HepG2 (cell line): Measurements from ENCODE around the gene RPS6KC1. TPM values are rescaled to one million over a fixed set of nuclear protein-coding genes. Genes with fewer than 3 reads are reported as not detected.

Experiments
- ATAC-seq: fragments of 200-7000 bp; cut with Tn5 transposase; 3 replicates; pipeline ENCODE4 v1.9.1; 2020; ENCODE audit warnings: mild to moderate bottlenecking, moderate library complexity
- BruUV-seq: library from RNA; stranded (reverse); fragments of 400-500 nt; replicated peaks from 2 replicates; lab custom pipeline; 2021; lab: Mats Ljungman, UMichigan
- CTCF ChIA-PET: fragments of 300-600 bp; formaldehyde crosslinking; extraction: SDS; loops from one replicate; lab custom pipeline; 2021; ENCODE audit warnings: low total read pairs, inconsistent platforms, low intra/inter-chr PET ratio; lab: Yijun Ruan, JAX
- POLR2A ChIA-PET: fragments of 350-600 bp; sonication (Branson Sonifier 250); formaldehyde crosslinking; loops from one replicate; lab custom pipeline; 2020; ENCODE audit warnings: antibody characterized with exemption, inconsistent platforms; lab: Yijun Ruan, JAX
- DNase-seq: peaks from one replicate; pipeline ENCODE4 v3.0.0-alpha.2; 2015; ENCODE audit warnings: low spot score
- FAIRE-seq: peaks from 3 replicates; lab custom pipeline; 2011; peaks lifted over from hg19 to GRCh38; lab: Jason Lieb, UNC
- H2AFZ ChIP-seq: one replicate; pipeline ENCODE4 v1.6.1; 2011; ENCODE audit warnings: low read length, inconsistent platforms
- H3K27ac ChIP-seq: fragments of 300-600 bp; 3 replicates; pipeline ENCODE4 v1.8.0; 2011; ENCODE audit warnings: mixed run types, mild to moderate bottlenecking, mixed read lengths, low read length, inconsistent platforms; ENCODE audit not compliant: insufficient read depth; ENCODE audit errors: extremely low read length
- H3K27me3 ChIP-seq, 2 experiments: fragments of 200-600 bp in 1 of 2; 2 replicates in 1 of 2; 3 replicates in 1 of 2; pipeline versions ENCODE4 v1.6.0 to v1.8.0; 2011; ENCODE audit warnings: low read length in 2 of 2, mild to moderate bottlenecking in 2 of 2, moderate library complexity in 2 of 2, inconsistent platforms in 1 of 2; ENCODE audit not compliant: insufficient read depth in 2 of 2, control insufficient read depth in 1 of 2
- H3K36me3 ChIP-seq, 2 experiments: fragments of 200-600 bp in 1 of 2; replicated peaks in 1 of 2; 2 replicates in 1 of 2; 3 replicates in 1 of 2; pipeline versions ENCODE4 v1.5.1 to v1.8.0; 2011; ENCODE audit warnings: low read length in 2 of 2, inconsistent platforms in 1 of 2; ENCODE audit not compliant: insufficient read depth in 2 of 2, control insufficient read depth in 1 of 2
- H3K4me1 ChIP-seq: 2 replicates; pipeline ENCODE4 v1.5.1; 2012; ENCODE audit warnings: low read length, inconsistent platforms; ENCODE audit not compliant: insufficient read depth
- H3K4me2 ChIP-seq: 2 replicates; pipeline ENCODE4 v1.6.0; 2011; ENCODE audit warnings: low read depth, low read length, inconsistent platforms
- H3K4me3 ChIP-seq, 3 experiments: fragments of 200-600 bp in 1 of 3; sonication (generic), shearing (Covaris generic) in 1 of 3; replicated peaks in 1 of 3; 2 replicates each; pipeline ENCODE4 v1.5.1; 2011 to 2016; ENCODE audit warnings: low read length in 3 of 3, inconsistent platforms in 2 of 3, low read depth in 2 of 3, mild to moderate bottlenecking in 2 of 3, control low read depth in 1 of 3, mixed read lengths in 1 of 3; ENCODE audit not compliant: insufficient read depth in 1 of 3
- H3K79me2 ChIP-seq: one replicate; pipeline ENCODE4 v1.6.1; 2011; ENCODE audit warnings: low read length, inconsistent platforms; ENCODE audit not compliant: insufficient read depth
- H3K9ac ChIP-seq: 2 replicates; pipeline ENCODE4 v1.6.0; 2011; ENCODE audit warnings: mild to moderate bottlenecking, low read depth, low read length, inconsistent platforms; ENCODE audit not compliant: insufficient read depth
- H3K9me3 ChIP-seq: 2 replicates; pipeline ENCODE4 v1.5.1; 2012; ENCODE audit warnings: mild to moderate bottlenecking, low read length
- H4K20me1 ChIP-seq: 2 replicates; pipeline ENCODE4 v1.6.0; 2011; ENCODE audit warnings: inconsistent platforms, mild to moderate bottlenecking, low read length, moderate library complexity; ENCODE audit not compliant: insufficient read depth
- HNF4G ChIP-seq, 2 experiments: sonication (generic) in 1 of 2; formaldehyde crosslinking in 1 of 2; IDR thresholded peaks; 2 replicates each; pipeline versions ENCODE4 v1.4.0 to v1.6.1; 2011 to 2020; ENCODE audit warnings: borderline replicate concordance in 2 of 2, low read depth in 2 of 2, mild to moderate bottlenecking in 2 of 2, low read length in 1 of 2, missing genetic modification reagents in 1 of 2, moderate library complexity in 1 of 2
- STAG1 ChIP-seq: sonication (generic); formaldehyde crosslinking; IDR thresholded peaks from 2 replicates; pipeline ENCODE4 v1.4.0; 2020; ENCODE audit warnings: missing genetic modification reagents
- THRA ChIP-seq: sonication (generic); formaldehyde crosslinking; IDR thresholded peaks from 2 replicates; pipeline ENCODE4 v1.4.0; 2020; ENCODE audit warnings: missing genetic modification reagents, borderline replicate concordance
- in situ Hi-C: cut with HindIII; loops from 2 replicates; pipeline ENCODE4 v1.10.0; 2017; ENCODE audit warnings: low pct_unique_long_range_greater_than_20kb; ENCODE audit not compliant: extremely low pct_ligation_motif_present
- intact Hi-C: fragments of 100-400 bp; cut with micrococcal nuclease; formaldehyde crosslinking; loops from one replicate; pipeline ENCODE4 v1.10.0; 2022; ENCODE audit not compliant: unreplicated experiment
- polyA plus RNA-seq, 8 experiments: library from polyadenylated mRNA; depleted of rRNA in 3 of 8; stranded (reverse) in 7 of 8; unstranded in 1 of 8; fragments of >200 nt; fragmentation: Illumina TruSeq in 4 of 8; extraction: Trizol in 4 of 8; gene quantifications; 2 replicates each; pipeline versions ENCODE4 v1.2.1 to v1.2.3, GENCODE V29; 2011 to 2016; ENCODE audit warnings: low read depth in 4 of 8, missing spikeins in 1 of 8, mixed read lengths in 1 of 8; ENCODE audit not compliant: insufficient read depth in 1 of 8
- total RNA-seq, 5 experiments: library from RNA; depleted of rRNA; stranded (reverse); fragments of >200 nt; fragmentation: Illumina TruSeq; extraction: Trizol; gene quantifications; 2 replicates each; pipeline ENCODE4 v1.2.3, GENCODE V29; 2016; ENCODE audit warnings: low read depth in 1 of 5
- TF ChIP-seq, protein P1 (sequence below): sonication (generic); formaldehyde crosslinking; IDR thresholded peaks from 2 replicates; pipeline ENCODE4 v1.4.0; 2020; ENCODE audit warnings: missing genetic modification reagents

The RPS6KC1 gene
- total and polyA plus RNA-seq, 2 of the 13 experiments (the other 11 are each of a cell fraction or from before 2014, with no cell fraction given): 11.0 to 25.2 TPM

DNA sequence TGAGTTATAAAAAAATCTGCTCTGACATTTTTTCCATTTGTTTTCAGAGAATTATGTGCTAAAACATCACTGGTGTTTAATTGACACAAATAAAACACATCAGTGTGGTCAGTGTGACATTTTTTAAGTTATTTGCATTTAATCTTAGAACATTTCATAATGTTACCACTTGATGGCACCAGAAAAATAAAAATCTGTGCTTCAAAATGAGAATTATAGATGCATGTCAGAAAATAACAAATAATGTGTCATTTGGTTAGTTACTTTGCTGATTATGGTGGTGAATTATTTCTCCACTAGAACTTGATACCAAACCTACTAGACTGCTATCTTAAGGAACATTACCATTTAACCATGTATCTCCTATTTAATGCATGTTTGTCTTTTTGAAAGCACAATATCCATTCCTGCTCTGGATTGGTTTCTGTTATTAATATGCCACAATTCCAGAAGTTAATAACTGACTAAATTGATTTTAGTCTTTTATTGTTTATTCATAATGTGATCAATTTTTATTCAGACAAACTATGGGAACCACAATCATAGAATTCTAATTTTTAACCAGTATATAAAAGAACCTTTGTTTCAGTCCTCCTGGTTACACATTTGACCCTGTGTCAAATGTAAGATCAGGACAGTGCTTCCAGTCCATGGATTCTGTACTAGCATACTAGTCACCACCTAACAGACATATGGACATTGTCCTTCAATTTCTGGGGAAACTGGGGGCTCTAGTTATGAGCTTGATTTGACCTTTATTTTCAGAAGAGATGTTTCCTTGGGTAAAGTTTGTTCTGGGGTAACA lies 81.0 kb downstream of the RPS6KC1 start:
- TF ChIP-seq STAG1 (CRISPR knock-in tag) (peak; percentile 29; the same call in 1 of the 2 replicates), HNF4G (IDR thresholded peaks at IDR 0.05; ENCODE audit: borderline replicate concordance, low read depth, low read length) (no peak), HNF4G (CRISPR knock-in tag; IDR thresholded peaks at IDR 0.05; ENCODE audit: borderline replicate concordance, low read depth) (no peak), THRA (CRISPR knock-in tag) (peak; percentile 52; the same call in 1 of the 2 replicates)
- TF ChIP-seq, protein P1, sequence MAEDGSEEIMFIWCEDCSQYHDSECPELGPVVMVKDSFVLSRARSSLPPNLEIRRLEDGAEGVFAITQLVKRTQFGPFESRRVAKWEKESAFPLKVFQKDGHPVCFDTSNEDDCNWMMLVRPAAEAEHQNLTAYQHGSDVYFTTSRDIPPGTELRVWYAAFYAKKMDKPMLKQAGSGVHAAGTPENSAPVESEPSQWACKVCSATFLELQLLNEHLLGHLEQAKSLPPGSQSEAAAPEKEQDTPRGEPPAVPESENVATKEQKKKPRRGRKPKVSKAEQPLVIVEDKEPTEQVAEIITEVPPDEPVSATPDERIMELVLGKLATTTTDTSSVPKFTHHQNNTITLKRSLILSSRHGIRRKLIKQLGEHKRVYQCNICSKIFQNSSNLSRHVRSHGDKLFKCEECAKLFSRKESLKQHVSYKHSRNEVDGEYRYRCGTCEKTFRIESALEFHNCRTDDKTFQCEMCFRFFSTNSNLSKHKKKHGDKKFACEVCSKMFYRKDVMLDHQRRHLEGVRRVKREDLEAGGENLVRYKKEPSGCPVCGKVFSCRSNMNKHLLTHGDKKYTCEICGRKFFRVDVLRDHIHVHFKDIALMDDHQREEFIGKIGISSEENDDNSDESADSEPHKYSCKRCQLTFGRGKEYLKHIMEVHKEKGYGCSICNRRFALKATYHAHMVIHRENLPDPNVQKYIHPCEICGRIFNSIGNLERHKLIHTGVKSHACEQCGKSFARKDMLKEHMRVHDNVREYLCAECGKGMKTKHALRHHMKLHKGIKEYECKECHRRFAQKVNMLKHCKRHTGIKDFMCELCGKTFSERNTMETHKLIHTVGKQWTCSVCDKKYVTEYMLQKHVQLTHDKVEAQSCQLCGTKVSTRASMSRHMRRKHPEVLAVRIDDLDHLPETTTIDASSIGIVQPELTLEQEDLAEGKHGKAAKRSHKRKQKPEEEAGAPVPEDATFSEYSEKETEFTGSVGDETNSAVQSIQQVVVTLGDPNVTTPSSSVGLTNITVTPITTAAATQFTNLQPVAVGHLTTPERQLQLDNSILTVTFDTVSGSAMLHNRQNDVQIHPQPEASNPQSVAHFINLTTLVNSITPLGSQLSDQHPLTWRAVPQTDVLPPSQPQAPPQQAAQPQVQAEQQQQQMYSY: peak; percentile 90
- Histone ChIP-seq H3K27me3 (no peaks in the 10 kb centered on the region), H3K79me2 (no peaks in the 10 kb centered on the region), H3K27ac (no peak overlapping the region), H2AFZ (no peak overlapping the region), H3K4me3 (no peak overlapping the region), H3K4me2 (no peak overlapping the region), H4K20me1 (no peaks in the 10 kb centered on the region), H3K36me3 (no peaks in the 10 kb centered on the region), H3K9me3 (no peaks in the 10 kb centered on the region), H3K4me1 (peaks cover 30% of the 10 kb centered on the region), H3K9ac (no peak overlapping the region)
- intact Hi-C loops: no loop called here
- FAIRE-seq (peak; percentile 28), ATAC-seq (0 out of 3 replicates have a peak, but pooled peaks have one; percentile 34), DNase-seq (peak; percentile 18)
- CTCF ChIA-PET: no interaction called here
- no TSS peak for BruUV-seq
- in situ Hi-C loops: no loop called here
- POLR2A ChIA-PET: no interaction called here
